DMS53 treated with DMSO at 0.1 percent for 48 hours (cell line): Measurements from ENCODE around the gene ABCA6.
A peak's percentile ranks its signal among the peaks of the same experiment; 100 is the strongest.
"Not testable (repeated sequence)": the region's sequence is repeated elsewhere in the genome, so short reads cannot be mapped to it uniquely, and the experiment has no call there.

ENCODE experiments used
- DNase-seq: peaks from one replicate; lab custom pipeline; 2025; ENCODE audit not compliant: unreplicated experiment; lab: John Stamatoyannopoulos, UW

Gene ABCA6

GRCh38 chr17:69078864-69079263, 62.8 kb downstream of the ABCA6 start:
- DNase-seq = no peak

GRCh38 chr17:69075823-69076222, 65.9 kb downstream of the ABCA6 start:
- no peak for DNase-seq

- DNase-seq = not testable (repeated sequence)
These were observed 68.3 kb downstream of the ABCA6 start for GRCh38 chr17:69073392-69073791.

- not testable (repeated sequence) for DNase-seq
These were observed 68.9 kb downstream of the ABCA6 start for GRCh38 chr17:69072803-69073256.

GRCh38 chr17:69071233-69071586, 70.5 kb downstream of the ABCA6 start:
- not testable (repeated sequence) for DNase-seq

- DNase-seq = peak; percentile 22
These were observed 71.1 kb downstream of the ABCA6 start for GRCh38 chr17:69070378-69071232.

GRCh38 chr17:69069226-69069750, 72.4 kb downstream of the ABCA6 start:
- no peak for DNase-seq

GRCh38 chr17:69067274-69068047, 74.2 kb downstream of the ABCA6 start:
- no peak for DNase-seq

GRCh38 chr17:69066482-69066881, 75.2 kb downstream of the ABCA6 start:
- no peak for DNase-seq

- no peak for DNase-seq
These were observed 76.6 kb downstream of the ABCA6 start for GRCh38 chr17:69065113-69065512.

GRCh38 chr17:69064476-69064875, 77.2 kb downstream of the ABCA6 start:
- DNase-seq = no peak

- no peak for DNase-seq
These were observed 77.7 kb downstream of the ABCA6 start for GRCh38 chr17:69064001-69064400.

- DNase-seq = no peak
These were observed 78.7 kb downstream of the ABCA6 start for GRCh38 chr17:69062860-69063581.

- DNase-seq = no peak
These were observed 79.8 kb downstream of the ABCA6 start for GRCh38 chr17:69061721-69062556.

- DNase-seq = no peak
These were observed 80.9 kb downstream of the ABCA6 start, which contains the start of gene ABCA9 for GRCh38 chr17:69060822-69061221. TSS of gene ABCA9 (minus strand) at chr17:69060927. CDS start at chr17:69051126, 9,801 bp downstream.

GRCh38 chr17:69059458-69060175, 82.1 kb downstream of the ABCA6 start:
- DNase-seq = no peak

GRCh38 chr17:69058165-69058564, 83.5 kb downstream of the ABCA6 start:
- no peak for DNase-seq

GRCh38 chr17:69057280-69057679, 84.4 kb downstream of the ABCA6 start:
- no peak for DNase-seq

GRCh38 chr17:69056179-69056823, 85.4 kb downstream of the ABCA6 start:
- no peak for DNase-seq
